Frontal cortex (tissue), 4 donors: ENCODE data around the gene PRKCA. TPM values are rescaled to one million over a fixed set of nuclear protein-coding genes. Genes with fewer than 3 reads are reported as not detected.
"Not testable (repeated sequence)": the region's sequence is repeated elsewhere in the genome, so short reads cannot be mapped to it uniquely, and the experiment has no call there.

Experiments used
- DNase-seq, 2 donors: peaks; one replicate each; pipeline ENCODE4 v3.0.0; 2012; ENCODE audit warnings: low spot score in 2 of 2
- FAIRE-seq: peaks from 2 replicates; lab custom pipeline; 2012; peaks lifted over from hg19 to GRCh38; lab: Jason Lieb, UNC
- total RNA-seq: library from RNA; depleted of rRNA; stranded (reverse); fragments of >200 nt; gene quantifications from one replicate; pipeline ENCODE4 v1.2.3, GENCODE V29; 2014
- donor health status: control.
- donor health status: control.
- donor health status: control.

The PRKCA gene
- total RNA-seq, 1 donor from 2014 or later = 24.9 TPM

- DNase-seq = no peak
- FAIRE-seq = no peak
These were observed 15.2 kb downstream of the PRKCA start for GRCh38 chr17:66317629-66318028.

GRCh38 chr17:66319226-66319625 is 16.8 kb downstream of the PRKCA start:
- FAIRE-seq (no peak), DNase-seq (no peak)

- FAIRE-seq (no peak), DNase-seq (no peak)
These were observed 20.4 kb downstream of the PRKCA start for GRCh38 chr17:66322764-66323163.

- DNase-seq, FAIRE-seq: not testable (repeated sequence)
These were observed 22.1 kb downstream of the PRKCA start for GRCh38 chr17:66324381-66325004.

GRCh38 chr17:66326476-66327047 is 24.1 kb downstream of the PRKCA start:
- DNase-seq (no peak), FAIRE-seq (no peak)

GRCh38 chr17:66330646-66331037 is 28.2 kb downstream of the PRKCA start:
- no peak for DNase-seq
- no peak for FAIRE-seq

GRCh38 chr17:66331038-66331816 is 28.8 kb downstream of the PRKCA start:
- DNase-seq = no peak
- no peak for FAIRE-seq

- DNase-seq = no peak
- FAIRE-seq = no peak
These were observed 33.4 kb downstream of the PRKCA start for GRCh38 chr17:66335797-66336196.

GRCh38 chr17:66337268-66337667 is 34.9 kb downstream of the PRKCA start:
- FAIRE-seq (no peak), DNase-seq (no peak)

GRCh38 chr17:66337866-66338485 is 35.6 kb downstream of the PRKCA start:
- FAIRE-seq (no peak), DNase-seq (no peak)

GRCh38 chr17:66338937-66339336 is 36.5 kb downstream of the PRKCA start:
- FAIRE-seq (no peak), DNase-seq (no peak)

- no peak for FAIRE-seq
These were observed 37.1 kb downstream of the PRKCA start for GRCh38 chr17:66339561-66339960.

GRCh38 chr17:66340720-66341119 is 38.3 kb downstream of the PRKCA start:
- no peak for FAIRE-seq
- no peak for DNase-seq

More at GRCh38 chr17:66339561-66339960, 37.1 kb downstream of the PRKCA start:
- DNase-seq = no peak

GRCh38 chr17:66341462-66341861 is 39.0 kb downstream of the PRKCA start:
- DNase-seq = no peak
- FAIRE-seq = no peak

GRCh38 chr17:66342263-66342662 is 39.9 kb downstream of the PRKCA start:
- not testable (repeated sequence) for FAIRE-seq, DNase-seq

GRCh38 chr17:66343531-66344078 is 41.2 kb downstream of the PRKCA start:
- DNase-seq (no peak), FAIRE-seq (no peak)

- no peak for DNase-seq
- no peak for FAIRE-seq
These were observed 42.1 kb downstream of the PRKCA start for GRCh38 chr17:66344473-66344872.

- DNase-seq (no peak), FAIRE-seq (no peak)
These were observed 42.9 kb downstream of the PRKCA start for GRCh38 chr17:66345264-66345663.

- not testable (repeated sequence) for DNase-seq, FAIRE-seq
These were observed 43.7 kb downstream of the PRKCA start for GRCh38 chr17:66345949-66346638.
